K562 (cell line): Measurements from ENCODE around the gene CCDC9. TPM values are rescaled to one million over a fixed set of nuclear protein-coding genes. Genes with fewer than 3 reads are reported as not detected.

Experiments used
- ATAC-seq: fragments of 200-7000 bp; cut with Tn5 transposase; 3 replicates; pipeline ENCODE4 v1.9.1; 2020; ENCODE audit warnings: moderate library complexity
- BruUV-seq: library from RNA; stranded (reverse); fragments of 400-500 nt; replicated peaks from 2 replicates; lab custom pipeline; 2021; lab: Mats Ljungman, UMichigan
- CTCF ChIA-PET: fragments of 300-600 bp; formaldehyde crosslinking; extraction: SDS; loops from one replicate; lab custom pipeline; 2021; ENCODE audit warnings: low intra/inter-chr PET ratio; lab: Yijun Ruan, JAX
- POLR2A ChIA-PET: fragments of 300-600, 350-650 bp; sonication (Branson Sonifier 250); formaldehyde crosslinking; extraction: SDS; loops from one replicate; lab custom pipeline; 2021; ENCODE audit warnings: antibody characterized with exemption, inconsistent platforms; lab: Yijun Ruan, JAX
- DNase-seq, 4 experiments: peaks; one replicate each; pipeline versions ENCODE4 v3.0.0 to v3.0.0-alpha.2; 2011 to 2018; ENCODE audit warnings: low spot score in 3 of 4, mixed read lengths in 3 of 4; ENCODE audit errors: extremely low read depth in 1 of 4
- FAIRE-seq: peaks from 2 replicates; lab custom pipeline; 2011; peaks lifted over from hg19 to GRCh38; lab: Jason Lieb, UNC
- H2AFZ ChIP-seq: 2 replicates; pipeline ENCODE4 v1.6.0; 2011; ENCODE audit warnings: low read depth, low read length, control low read depth, inconsistent platforms
- H3K27ac ChIP-seq: fragments of 200-600 bp; 3 replicates; pipeline ENCODE4 v1.8.0; 2011; ENCODE audit warnings: low read depth, mild to moderate bottlenecking, control low read depth, inconsistent platforms, low read length, moderate library complexity, mixed read lengths; ENCODE audit errors: extremely low read depth
- H3K27me3 ChIP-seq, 2 experiments: fragments of 300-600 bp in 1 of 2; 2 replicates in 1 of 2; 3 replicates in 1 of 2; pipeline versions ENCODE4 v1.6.0 to v1.8.0; 2011; ENCODE audit warnings: inconsistent platforms in 2 of 2, low read length in 2 of 2, mild to moderate bottlenecking in 1 of 2, mixed read lengths in 1 of 2, moderate library complexity in 1 of 2; ENCODE audit not compliant: control insufficient read depth in 2 of 2, insufficient read depth in 2 of 2
- H3K36me3 ChIP-seq: fragments of 300-600 bp; 3 replicates; pipeline ENCODE4 v1.8.0; 2011; ENCODE audit warnings: mild to moderate bottlenecking, low read length, inconsistent platforms; ENCODE audit not compliant: control insufficient read depth, insufficient read depth
- H3K4me1 ChIP-seq, 2 experiments: fragments of 200-600 bp in 1 of 2; replicated peaks in 1 of 2; 2 replicates in 1 of 2; 3 replicates in 1 of 2; pipeline versions ENCODE4 v1.5.1 to v1.8.0; 2011; ENCODE audit warnings: inconsistent platforms in 2 of 2, low read length in 2 of 2, mild to moderate bottlenecking in 1 of 2, mixed read lengths in 1 of 2, moderate library complexity in 1 of 2; ENCODE audit not compliant: control insufficient read depth in 2 of 2, insufficient read depth in 2 of 2
- H3K4me2 ChIP-seq: 2 replicates; pipeline ENCODE4 v1.6.1; 2011; ENCODE audit warnings: low read length, control low read depth, inconsistent platforms, mixed read lengths; ENCODE audit not compliant: insufficient read depth
- H3K4me3 ChIP-seq: fragments of 200-600 bp; sonication (generic), shearing (Covaris generic); 2 replicates; pipeline ENCODE4 v1.5.1; 2016; ENCODE audit warnings: control low read depth, inconsistent platforms
- H3K79me2 ChIP-seq: fragments of 200-600 bp; 3 replicates; pipeline ENCODE4 v1.8.0; 2011; ENCODE audit warnings: low read length, inconsistent platforms; ENCODE audit not compliant: control insufficient read depth, insufficient read depth
- H3K9ac ChIP-seq, 2 experiments: 2 replicates each; pipeline versions ENCODE4 v1.6.0 to v1.6.1; 2011; ENCODE audit warnings: low read depth in 2 of 2, low read length in 2 of 2, control low read depth in 1 of 2, inconsistent platforms in 1 of 2, mild to moderate bottlenecking in 1 of 2, mixed read lengths in 1 of 2; ENCODE audit not compliant: insufficient read depth in 1 of 2
- H3K9me1 ChIP-seq: one replicate; pipeline ENCODE4 v1.6.0; 2011; ENCODE audit warnings: inconsistent platforms, mild to moderate bottlenecking, low read length, moderate library complexity; ENCODE audit not compliant: control insufficient read depth, insufficient read depth
- H3K9me3 ChIP-seq: replicated peaks from 2 replicates; pipeline ENCODE4 v1.5.1; 2011; ENCODE audit warnings: low read depth, low read length, inconsistent platforms; ENCODE audit not compliant: control insufficient read depth, insufficient read depth
- H4K20me1 ChIP-seq: replicated peaks from 2 replicates; pipeline ENCODE4 v1.6.1; 2011; ENCODE audit warnings: low read length, inconsistent platforms, mixed read lengths; ENCODE audit not compliant: control insufficient read depth, insufficient read depth
- ELF1 ChIP-seq: fragments of 200-800 bp; sonication (Bioruptor generic); IDR thresholded peaks from 2 replicates; pipeline ENCODE4 v1.6.1; 2016; ENCODE audit warnings: missing genetic modification characterization, missing compliant biosample characterization
- FOXJ2 ChIP-seq: fragments of 200-800 bp; sonication (Bioruptor generic); IDR thresholded peaks from 2 replicates; pipeline ENCODE4 v1.6.1; 2016; ENCODE audit warnings: missing genetic modification characterization, missing compliant biosample characterization
- HNRNPLL ChIP-seq: fragments of 200-400 bp; formaldehyde crosslinking; IDR thresholded peaks from 2 replicates; pipeline ENCODE4 v1.6.1; 2017; ENCODE audit warnings: low read length, low read depth, mild to moderate bottlenecking; ENCODE audit not compliant: poor library complexity, severe bottlenecking
- HSF4 ChIP-seq: fragments of 250-450 bp; sonication (Bioruptor Pico); IDR thresholded peaks from 2 replicates; pipeline ENCODE4 v2.1.2; 2022; ENCODE audit warnings: mild to moderate bottlenecking, moderate library complexity, borderline replicate concordance
- MAFF ChIP-seq: IDR thresholded peaks from 2 replicates; pipeline ENCODE4 v1.6.1; 2012; ENCODE audit warnings: low read length, improper control_type of control experiment
- MTA3 ChIP-seq: fragments of 450-650 bp; formaldehyde crosslinking; IDR thresholded peaks from 2 replicates; pipeline ENCODE4 v1.6.1; 2017; ENCODE audit warnings: mild to moderate bottlenecking, borderline replicate concordance
- NCOA1 ChIP-seq: fragments of 450-650 bp; IDR thresholded peaks from 2 replicates; pipeline ENCODE4 v1.6.1; 2016; ENCODE audit warnings: low read depth
- PHTF2 ChIP-seq: fragments of 250-450 bp; sonication (Bioruptor Pico); IDR thresholded peaks from 2 replicates; pipeline ENCODE4 v1.5.0; 2021; ENCODE audit warnings: mild to moderate bottlenecking
- POLR2B ChIP-seq: fragments of 450-650 bp; IDR thresholded peaks from 2 replicates; pipeline ENCODE4 v1.6.1; 2018; ENCODE audit warnings: low read depth; ENCODE audit not compliant: partially characterized antibody
- STAG1 ChIP-seq: sonication (generic); formaldehyde crosslinking; IDR thresholded peaks from 2 replicates; pipeline ENCODE4 v1.5.0; 2020; ENCODE audit warnings: missing genetic modification reagents, borderline replicate concordance
- SUPT5H ChIP-seq: fragments of 450-650 bp; IDR thresholded peaks from 2 replicates; pipeline ENCODE4 v1.6.1; 2016
- TCF7 ChIP-seq: sonication (generic); IDR thresholded peaks from 2 replicates; pipeline ENCODE4 v1.6.1; 2016; ENCODE audit warnings: antibody characterized with exemption, borderline replicate concordance
- TOE1 ChIP-seq, 2 experiments: fragments of 450-650 bp in 1 of 2; sonication (generic) in 1 of 2; formaldehyde crosslinking in 1 of 2; IDR thresholded peaks; 2 replicates each; pipeline versions ENCODE4 v1.7.1 to v1.8.0; 2016 to 2022; ENCODE audit warnings: borderline replicate concordance in 2 of 2, mild to moderate bottlenecking in 2 of 2, antibody characterized with exemption in 1 of 2, inconsistent platforms in 1 of 2, low read depth in 1 of 2, missing genetic modification reagents in 1 of 2, moderate library complexity in 1 of 2
- TSHZ1 ChIP-seq: fragments of 250-450 bp; sonication (Bioruptor Pico); IDR thresholded peaks from 2 replicates; pipeline ENCODE4 v1.4.0; 2020; ENCODE audit warnings: mild to moderate bottlenecking, moderate library complexity
- ZFPM2 ChIP-seq: fragments of 250-450 bp; sonication (Bioruptor Pico); IDR thresholded peaks from 2 replicates; pipeline ENCODE4 v1.5.1; 2022; ENCODE audit warnings: mild to moderate bottlenecking
- ZNF174 ChIP-seq: fragments of 250-450 bp; sonication (Bioruptor Pico); IDR thresholded peaks from 2 replicates; pipeline ENCODE4 v1.4.0; 2020; ENCODE audit warnings: mild to moderate bottlenecking
- ZNF507 ChIP-seq: conservative IDR thresholded peaks from 2 replicates; pipeline ENCODE4 v1.6.1; 2017; ENCODE audit warnings: missing genetic modification characterization, missing compliant biosample characterization
- ZNF75A ChIP-seq: fragments of 450-650 bp; formaldehyde crosslinking; IDR thresholded peaks from 2 replicates; pipeline ENCODE4 v1.4.0; 2020; ENCODE audit warnings: mild to moderate bottlenecking
- WGBS: fragments of 100-300 bp; shearing (Covaris generic); methylation state at CpG from one replicate; pipeline ENCODE4 v1.1.6; 2016; ENCODE audit warnings: low coverage, mixed read lengths; ENCODE audit not compliant: insufficient coverage; ENCODE audit errors: missing lambda C conversion rate; 5-methylcytosine and 5-hydroxymethylcytosine counted together
- in situ Hi-C: fragments of 300-500 bp; cut with MboI; formaldehyde crosslinking; loops from 4 replicates; pipeline ENCODE4 v1.15.0; 2018; ENCODE audit warnings: inconsistent platforms, mixed read lengths
- intact Hi-C: fragments of 100-400 bp; cut with micrococcal nuclease; formaldehyde crosslinking; loops from 2 replicates; pipeline ENCODE4 v1.14.2; 2022
- polyA plus RNA-seq, 8 experiments: library from polyadenylated mRNA; depleted of rRNA in 4 of 8; stranded (reverse) in 5 of 8; unstranded in 3 of 8; fragments of >200 nt; fragmentation: Nextera tagmentation in 2 of 8; fragmentation: Illumina TruSeq in 1 of 8; extraction: Ambion mirVana in 2 of 8; extraction: Trizol in 1 of 8; gene quantifications; 2 replicates each; pipeline versions ENCODE4 v1.2.1 to v1.2.3, GENCODE V29; 2011 to 2014; ENCODE audit warnings: inconsistent platforms in 1 of 8, missing spikeins in 1 of 8
- total RNA-seq, 7 experiments: library from RNA; depleted of rRNA in 6 of 7; stranded (reverse); fragments of >200 nt in 6 of 7; fragmentation: Illumina TruSeq in 2 of 7; extraction: Trizol in 2 of 7; gene quantifications; 2 replicates each; pipeline versions ENCODE4 v1.2.1 to v1.2.3, GENCODE V29; 2011 to 2021; ENCODE audit warnings: low replicate concordance in 1 of 7
- TF ChIP-seq, protein P1 (sequence below): fragments of 250-450 bp; sonication (Bioruptor Pico); IDR thresholded peaks from 2 replicates; pipeline ENCODE4 v1.5.1; 2021; ENCODE audit warnings: mild to moderate bottlenecking

Gene CCDC9
- total and polyA plus RNA-seq, 9 of the 15 experiments (the other 6 are each of a cell fraction or from before 2014, with no cell fraction given): 0.23 to 38.6 (median 8.4) TPM

GRCh38 chr19:47258434-47258833 is 2.1 kb downstream of the CCDC9 start:
- TF ChIP-seq TOE1 (IDR thresholded peaks at IDR 0.05; ENCODE audit: borderline replicate concordance) (no peak), TOE1 (CRISPR knock-in tag; IDR thresholded peaks at IDR 0.05; ENCODE audit: borderline replicate concordance, low read depth) (no peak), POLR2B (no peak), ZNF174 (CRISPR knock-in tag) (no peak), FOXJ2 (no peak), ELF1 (tag) (no peak), HSF4 (CRISPR knock-in tag) (no peak), ZNF507 (tag) (no peak), MAFF (no peak), ZFPM2 (no peak), TSHZ1 (CRISPR knock-in tag) (no peak), NCOA1 (no peak), ZNF75A (CRISPR knock-in tag) (no peak), HNRNPLL (no peak), MTA3 (no peak), SUPT5H (no peak), PHTF2 (no peak), STAG1 (CRISPR knock-in tag) (no peak), TCF7 (no peak)
- TF ChIP-seq, protein P1, sequence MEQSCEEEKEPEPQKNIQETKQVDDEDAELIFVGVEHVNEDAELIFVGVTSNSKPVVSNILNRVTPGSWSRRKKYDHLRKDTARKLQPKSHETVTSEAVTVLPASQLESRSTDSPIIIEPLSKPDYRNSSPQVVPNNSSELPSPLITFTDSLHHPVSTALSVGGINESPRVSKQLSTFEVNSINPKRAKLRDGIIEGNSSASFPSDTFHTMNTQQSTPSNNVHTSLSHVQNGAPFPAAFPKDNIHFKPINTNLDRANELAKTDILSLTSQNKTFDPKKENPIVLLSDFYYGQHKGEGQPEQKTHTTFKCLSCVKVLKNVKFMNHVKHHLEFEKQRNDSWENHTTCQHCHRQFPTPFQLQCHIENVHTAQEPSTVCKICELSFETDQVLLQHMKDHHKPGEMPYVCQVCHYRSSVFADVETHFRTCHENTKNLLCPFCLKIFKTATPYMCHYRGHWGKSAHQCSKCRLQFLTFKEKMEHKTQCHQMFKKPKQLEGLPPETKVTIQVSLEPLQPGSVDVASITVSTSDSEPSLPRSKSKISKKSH (CRISPR knock-in tag): no peak
- ATAC-seq: no peak
- H3K4me1 ChIP-seq: peaks cover 8 to 29% of the 10 kb centered on the region in 2 experiments; a peak in 4 of 5 replicates
- H3K36me3 ChIP-seq: peaks cover 49% of the 10 kb centered on the region; the same call in 2 of the 3 replicates
- ChIA-PET CTCF (no interaction called here), POLR2A (interaction anchor here (1.5 to 2.6 kb wide), 2 partner anchors 10 to 14 kb away, joined by 6 to 11 read pairs; no protein-coding TSS in a partner anchor)
- H3K27ac ChIP-seq: no peak overlapping the region
- in situ Hi-C loops: no loop called here
- H3K9me3 ChIP-seq: no peaks in the 10 kb centered on the region; the same call in 1 of the 2 replicates
- H4K20me1 ChIP-seq: peaks cover 7% of the 10 kb centered on the region; the same call in 1 of the 2 replicates
- intact Hi-C loops: no loop called here
- DNase-seq: no peak
- no peaks in the 10 kb centered on the region for H3K27me3 ChIP-seq
- no peaks in the 10 kb centered on the region for H3K9me1 ChIP-seq
- WGBS: 70% methylated on average over 2 of the region's 9 CpGs
- no TSS peak for BruUV-seq
- H3K4me2 ChIP-seq: peak overlapping the region; percentile 99; the same call in 1 of the 2 replicates
- H3K4me3 ChIP-seq: peak overlapping the region; percentile 53; the same call in 1 of the 2 replicates
- peak overlapping the region; percentile 17 to 92; a peak in 2 of 4 replicates for H3K9ac ChIP-seq
- no peak overlapping the region for H2AFZ ChIP-seq
- FAIRE-seq: no peak
- H3K79me2 ChIP-seq: peaks cover 38% of the 10 kb centered on the region
